GM13976 (cell line): ENCODE data around the gene PRPF19.
A peak's percentile ranks its signal among the peaks of the same experiment; 100 is the strongest.

ENCODE experiments used
- DNase-seq: peaks from one replicate; pipeline ENCODE4 v3.0.0; 2012; ENCODE audit warnings: low spot score
- CTCF ChIP-seq: IDR thresholded peaks from 2 replicates; pipeline ENCODE4 v1.5.1; 2012; ENCODE audit warnings: borderline replicate concordance, mild to moderate bottlenecking; ENCODE audit not compliant: insufficient read depth; ENCODE audit errors: extremely low read depth, missing control alignments, control extremely low read depth
- in situ Hi-C: fragments of 300-500 bp; cut with MboI; formaldehyde crosslinking; loops from one replicate; pipeline ENCODE4 v1.12.0; 2022; ENCODE audit warnings: low sequenced_read_pairs, mixed read lengths, inconsistent platforms; ENCODE audit not compliant: unreplicated experiment

The PRPF19 gene

GRCh38 chr11:60951606-60951903 lies 45.2 kb upstream of the PRPF19 start:
- TF ChIP-seq CTCF = no peak
- in situ Hi-C loops = no loop called here
- DNase-seq = no peak

GRCh38 chr11:60950933-60951605 lies 44.7 kb upstream of the PRPF19 start:
- in situ Hi-C loops = no loop called here
- TF ChIP-seq CTCF = no peak
- peak; percentile 47 for DNase-seq

DNA sequence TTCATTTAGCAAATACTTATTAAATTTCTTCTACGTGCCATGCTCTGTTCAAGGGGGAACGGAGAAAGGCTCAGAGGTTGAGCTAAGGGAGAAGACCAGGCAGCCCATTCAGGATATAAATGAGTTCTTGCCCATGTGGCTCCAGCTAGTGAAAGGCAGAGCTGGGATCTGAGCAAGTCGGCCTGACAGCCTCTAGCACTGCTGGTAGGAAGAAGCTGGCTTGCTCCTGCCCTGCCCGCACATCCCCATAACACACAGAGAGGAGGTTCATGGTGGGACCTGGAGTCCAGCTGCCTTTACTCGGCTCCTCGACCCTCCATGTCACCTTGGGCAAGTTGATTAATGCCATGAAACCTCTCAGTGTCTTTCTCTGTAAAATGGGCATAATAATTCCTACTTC lies 43.6 kb upstream of the PRPF19 start:
- no peak for TF ChIP-seq CTCF
- in situ Hi-C loops = no loop called here
- no peak for DNase-seq

DNA sequence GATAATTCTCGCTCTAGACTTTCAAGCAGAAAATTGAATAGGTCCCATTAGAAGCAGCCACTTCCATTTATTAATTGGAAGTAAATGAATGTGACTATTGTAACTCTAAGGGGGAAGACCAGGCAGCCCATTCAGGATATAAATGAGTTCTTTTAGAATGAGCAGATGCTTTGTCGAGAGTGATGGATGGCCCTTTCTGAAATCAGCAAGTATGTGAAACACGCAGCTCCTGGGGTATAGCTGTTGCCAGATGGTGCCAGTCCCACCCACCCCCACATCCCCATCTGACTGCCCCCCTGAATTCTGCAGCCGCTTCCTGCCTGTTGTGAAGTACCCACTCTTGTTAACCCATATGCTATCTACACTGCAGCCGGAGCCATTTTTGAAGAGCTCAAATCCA lies 41.9 kb upstream of the PRPF19 start:
- in situ Hi-C loops = no loop called here
- no peak for TF ChIP-seq CTCF
- DNase-seq = no peak

DNA sequence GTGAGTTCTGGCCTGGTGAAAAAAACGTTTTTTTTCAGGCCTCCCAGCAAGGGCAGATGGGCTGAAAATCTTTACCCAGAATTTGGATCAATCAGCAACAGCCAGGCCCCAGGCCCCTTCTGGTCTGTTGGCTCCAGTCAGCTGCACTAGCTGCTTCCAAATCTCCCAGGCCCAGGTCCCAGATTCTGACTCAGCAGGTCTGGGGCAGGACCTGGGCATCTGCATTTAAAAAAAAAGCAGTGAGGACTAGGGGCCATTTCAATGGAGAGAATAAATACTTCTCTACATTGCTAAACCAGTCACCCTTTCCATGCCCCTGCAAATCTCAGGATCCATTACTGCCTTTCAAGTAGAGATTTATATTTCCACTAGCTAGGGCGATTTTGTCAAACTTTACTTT lies 41.3 kb upstream of the PRPF19 start:
- in situ Hi-C loops = no loop called here
- no peak for TF ChIP-seq CTCF
- DNase-seq = no peak

GRCh38 chr11:60946601-60947264 lies 40.3 kb upstream of the PRPF19 start:
- in situ Hi-C loops = no loop called here
- no peak for DNase-seq
- TF ChIP-seq CTCF = no peak
